PC-3 (cell line): ENCODE measurements around the gene ATG4A. TPM values are rescaled to one million over a fixed set of nuclear protein-coding genes. Genes with fewer than 3 reads are reported as not detected.

Experiments
- ATAC-seq: fragments of 200-7000 bp; cut with Tn5 transposase; 2 replicates; pipeline ENCODE4 v1.9.1; 2020; ENCODE audit warnings: mild to moderate bottlenecking, moderate library complexity
- BruUV-seq: library from RNA; stranded (reverse); fragments of 400-500 nt; replicated peaks from 2 replicates; lab custom pipeline; 2021; lab: Mats Ljungman, UMichigan
- CTCF ChIA-PET: fragments of 300-600 bp; sonication (Branson Sonifier 250); formaldehyde crosslinking; loops from one replicate; lab custom pipeline; 2022; ENCODE audit warnings: antibody characterized with exemption; lab: Charles Lee
- POLR2A ChIA-PET: fragments of 300-600 bp; sonication (Branson Sonifier 250); formaldehyde crosslinking; loops from one replicate; lab custom pipeline; 2022; ENCODE audit warnings: antibody characterized with exemption; ENCODE audit not compliant: unreplicated experiment; lab: Charles Lee
- DNase-seq: peaks from one replicate; pipeline ENCODE4 v3.0.0-alpha.2; 2015
- H2AFZ ChIP-seq: fragments of 300-600 bp; sonication (generic); 2 replicates; pipeline ENCODE4 v1.6.0; 2016; ENCODE audit warnings: antibody characterized with exemption, low read length
- H3F3A ChIP-seq: fragments of 300-600 bp; sonication (generic); one replicate; pipeline ENCODE4 v1.6.0; 2017; ENCODE audit warnings: antibody characterized with exemption, low read length, control low read depth, mild to moderate bottlenecking; ENCODE audit not compliant: unreplicated experiment
- H3K27ac ChIP-seq: fragments of 300-600 bp; sonication (generic); 2 replicates; pipeline ENCODE4 v1.5.1; 2016; ENCODE audit warnings: mild to moderate bottlenecking, low read length
- H3K27me3 ChIP-seq: fragments of 300-600 bp; sonication (generic); 2 replicates; pipeline ENCODE4 v1.6.1; 2016; ENCODE audit warnings: low read length, mixed read lengths
- H3K36me3 ChIP-seq: fragments of 300-600 bp; sonication (generic); 2 replicates; pipeline ENCODE4 v1.6.1; 2016; ENCODE audit warnings: low read depth, mixed run types, low read length, mixed read lengths
- H3K4me1 ChIP-seq: fragments of 300-600 bp; sonication (generic); 2 replicates; pipeline ENCODE4 v1.5.1; 2016; ENCODE audit warnings: low read length; ENCODE audit not compliant: insufficient read depth
- H3K4me2 ChIP-seq: fragments of 300-600 bp; sonication (generic); 2 replicates; pipeline ENCODE4 v1.6.0; 2016; ENCODE audit warnings: low read length
- H3K4me3 ChIP-seq: fragments of 300-600 bp; sonication (generic); 2 replicates; pipeline ENCODE4 v1.5.1; 2016; ENCODE audit warnings: mild to moderate bottlenecking, low read length, mixed read lengths
- H3K79me2 ChIP-seq: fragments of 300-600 bp; sonication (generic); 2 replicates; pipeline ENCODE4 v1.6.1; 2017; ENCODE audit warnings: low read length, mixed read lengths
- H3K9ac ChIP-seq: fragments of 300-600 bp; sonication (generic); 2 replicates; pipeline ENCODE4 v1.6.0; 2016; ENCODE audit warnings: mild to moderate bottlenecking, low read length
- H3K9me2 ChIP-seq: fragments of 300-600 bp; sonication (generic); replicated peaks from 2 replicates; pipeline ENCODE4 v1.6.1; 2016; ENCODE audit warnings: mixed run types, low read length, mixed read lengths
- H3K9me3 ChIP-seq: fragments of 300-600 bp; sonication (generic); 2 replicates; pipeline ENCODE4 v1.6.1; 2016; ENCODE audit warnings: low read length, mixed read lengths
- H4K20me1 ChIP-seq: fragments of 300-600 bp; sonication (generic); 2 replicates; pipeline ENCODE4 v1.6.1; 2016; ENCODE audit warnings: low read length, mixed read lengths
- CTCF ChIP-seq: fragments of 300-600 bp; sonication (generic); conservative IDR thresholded peaks from 2 replicates; pipeline ENCODE4 v1.5.1; 2017; ENCODE audit warnings: antibody characterized with exemption, low read depth, mild to moderate bottlenecking, low read length
- EZH2 ChIP-seq: fragments of 300-600 bp; sonication (generic); IDR thresholded peaks from one replicate; pipeline ENCODE4 v1.6.1; 2017; ENCODE audit warnings: antibody characterized with exemption, mild to moderate bottlenecking, low read length; ENCODE audit not compliant: unreplicated experiment
- EZH2phosphoT487 ChIP-seq: fragments of 300-600 bp; sonication (generic); IDR thresholded peaks from 2 replicates; pipeline ENCODE4 v1.6.1; 2018; ENCODE audit warnings: mild to moderate bottlenecking, antibody characterized with exemption, low read length, borderline replicate concordance
- intact Hi-C: fragments of 100-400 bp; cut with micrococcal nuclease; formaldehyde crosslinking; loops from 2 replicates; pipeline ENCODE4 v1.9.0; 2023
- total RNA-seq: library from RNA; depleted of rRNA; stranded (reverse); fragments of >200 nt; gene quantifications from 2 replicates; pipeline ENCODE4 v1.2.3, GENCODE V29; 2014

ATG4A gene
- total RNA-seq, 1 experiment from 2014 or later, result 15.0 TPM

GRCh38 chrX:108068121-108068520 is 23.5 kb upstream of the ATG4A start:
- Histone ChIP-seq H3K4me1 (peaks cover 30% of the 10 kb centered on the region), H3K4me2 (no peak overlapping the region), H3K79me2 (no peaks in the 10 kb centered on the region), H3K27ac (no peak overlapping the region), H4K20me1 (no peaks in the 10 kb centered on the region), H3K27me3 (no peaks in the 10 kb centered on the region), H3K36me3 (no peaks in the 10 kb centered on the region), H3K9me3 (no peaks in the 10 kb centered on the region), H3K9me2 (no peaks in the 10 kb centered on the region), H3K9ac (no peak overlapping the region), H3F3A (no peaks in the 10 kb centered on the region), H2AFZ (no peak overlapping the region), H3K4me3 (no peak overlapping the region)
- no TSS peak for BruUV-seq
- CTCF ChIA-PET, result no interaction called here
- intact Hi-C loops, result no loop called here
- ATAC-seq (no peak), DNase-seq (no peak)
- POLR2A ChIA-PET, result no interaction called here
- TF ChIP-seq CTCF (no peak), EZH2 (no peak), EZH2phosphoT487 (no peak)

GRCh38 chrX:108070891-108071290 is 20.7 kb upstream of the ATG4A start:
- H3K4me3 ChIP-seq, result no peak overlapping the region
- no peak overlapping the region for H3K9ac ChIP-seq
- intact Hi-C loops, result loop anchor here (1.0 to 5.0 kb wide), 6 partner anchors 35 to 414 kb away; partner anchors contain the start of genes NCBP2L and TSC22D3
- H4K20me1 ChIP-seq, result no peaks in the 10 kb centered on the region
- H3K36me3 ChIP-seq, result no peaks in the 10 kb centered on the region
- H3F3A ChIP-seq, result no peaks in the 10 kb centered on the region
- H3K79me2 ChIP-seq, result no peaks in the 10 kb centered on the region
- DNase-seq (peak; percentile 91), ATAC-seq (peak; percentile 98)
- no peaks in the 10 kb centered on the region for H3K9me2 ChIP-seq
- peak overlapping the region; percentile 52 for H3K27ac ChIP-seq
- no peaks in the 10 kb centered on the region for H3K27me3 ChIP-seq
- peaks cover 31% of the 10 kb centered on the region for H3K4me1 ChIP-seq
- POLR2A ChIA-PET, result no interaction called here
- H2AFZ ChIP-seq, result no peak overlapping the region
- TF ChIP-seq CTCF (no peak), EZH2phosphoT487 (no peak), EZH2 (no peak)
- no peaks in the 10 kb centered on the region for H3K9me3 ChIP-seq
- peak overlapping the region; percentile 39 for H3K4me2 ChIP-seq
- no TSS peak for BruUV-seq
- CTCF ChIA-PET, result interaction anchor here (0.6 kb wide), 1 partner anchor 50 kb away, joined by 5 read pairs; no protein-coding TSS in a partner anchor

GRCh38 chrX:108071578-108071977 is 20.0 kb upstream of the ATG4A start:
- Histone ChIP-seq H3K9ac (peak overlapping the region; percentile 43), H3K4me1 (peaks cover 31% of the 10 kb centered on the region), H3K79me2 (no peaks in the 10 kb centered on the region), H3K27me3 (no peaks in the 10 kb centered on the region), H2AFZ (no peak overlapping the region), H3K4me3 (no peak overlapping the region), H3K36me3 (no peaks in the 10 kb centered on the region), H3K4me2 (peak overlapping the region; percentile 39), H3K9me2 (no peaks in the 10 kb centered on the region), H3K27ac (peak overlapping the region; percentile 52), H3F3A (no peaks in the 10 kb centered on the region), H3K9me3 (no peaks in the 10 kb centered on the region), H4K20me1 (no peaks in the 10 kb centered on the region)
- intact Hi-C loops, result loop anchor here (1.0 to 5.0 kb wide), 6 partner anchors 35 to 414 kb away; partner anchors contain the start of genes NCBP2L and TSC22D3
- no peak for ATAC-seq
- TF ChIP-seq CTCF (no peak), EZH2phosphoT487 (no peak), EZH2 (no peak)
- CTCF ChIA-PET, result interaction anchor here (0.6 kb wide), 1 partner anchor 51 kb away, joined by 5 read pairs; no protein-coding TSS in a partner anchor
- BruUV-seq, result no TSS peak
- POLR2A ChIA-PET, result no interaction called here
- DNase-seq, result no peak
